SK-N-MC (cell line): ENCODE data around the gene PCK2.

ENCODE experiments used
- DNase-seq: peaks from one replicate; pipeline ENCODE4 v3.0.0-alpha.2; 2011; ENCODE audit warnings: low read depth, low spot score
- H3K27ac ChIP-seq: fragments of 200-600 bp; sonication (generic); 2 replicates; pipeline ENCODE4 v1.5.1; 2016; ENCODE audit warnings: mixed run types
- H3K36me3 ChIP-seq: fragments of 200-600 bp; sonication (generic); 2 replicates; pipeline ENCODE4 v1.6.1; 2017; ENCODE audit warnings: antibody characterized with exemption, low read length, mixed read lengths; ENCODE audit not compliant: insufficient read depth
- H3K4me3 ChIP-seq: fragments of 200-600 bp; sonication (generic); 2 replicates; pipeline ENCODE4 v1.5.1; 2016
- H3K9ac ChIP-seq: fragments of 200-600 bp; sonication (generic); 2 replicates; pipeline ENCODE4 v1.8.0; 2017; ENCODE audit warnings: mixed run types, mixed read lengths; ENCODE audit not compliant: insufficient read length
- H3K9me3 ChIP-seq: fragments of 200-600 bp; sonication (generic); 2 replicates; pipeline ENCODE4 v1.6.1; 2017; ENCODE audit warnings: low read depth, mild to moderate bottlenecking, antibody characterized with exemption, low read length, moderate library complexity, mixed read lengths
- EZH2 ChIP-seq: fragments of 200-600 bp; sonication (generic); IDR thresholded peaks from one replicate; pipeline ENCODE4 v1.6.1; 2017; ENCODE audit warnings: antibody characterized with exemption
- FOXP2 ChIP-seq: optimal IDR thresholded peaks from 2 replicates; pipeline ENCODE3; 2011; ENCODE audit warnings: mild to moderate bottlenecking, moderate library complexity; ENCODE audit not compliant: insufficient read depth; ENCODE audit errors: extremely low read length, control extremely low read depth
- POLR2AphosphoS5 ChIP-seq: IDR thresholded peaks from 2 replicates; pipeline ENCODE4 v1.6.1; 2012; ENCODE audit warnings: mild to moderate bottlenecking, low read depth, low read length, borderline replicate concordance

The PCK2 gene

GRCh38 chr14:24095271-24096068 lies 1.4 kb downstream of the PCK2 start:
- H3K9me3 ChIP-seq = no peaks in the 10 kb centered on the region
- peak overlapping the region; percentile 90 for H3K4me3 ChIP-seq
- H3K36me3 ChIP-seq = peaks cover 30% of the 10 kb centered on the region; the same call in 1 of the 2 replicates
- DNase-seq = no peak
- TF ChIP-seq FOXP2 (no peak), POLR2AphosphoS5 (no peak), EZH2 (no peak)
- H3K27ac ChIP-seq = no peak overlapping the region
- H3K9ac ChIP-seq = peak overlapping the region; percentile 99

GRCh38 chr14:24096545-24097181 lies 2.6 kb downstream of the PCK2 start:
- Histone ChIP-seq H3K27ac (no peak overlapping the region), H3K36me3 (peaks cover 35% of the 10 kb centered on the region; the same call in 1 of the 2 replicates), H3K9me3 (no peaks in the 10 kb centered on the region), H3K9ac (no peak overlapping the region), H3K4me3 (no peak overlapping the region)
- TF ChIP-seq FOXP2 (no peak), POLR2AphosphoS5 (no peak), EZH2 (no peak)
- no peak for DNase-seq

- no peak overlapping the region for H3K27ac ChIP-seq
- H3K9ac ChIP-seq = no peak overlapping the region
- no peak overlapping the region for H3K4me3 ChIP-seq
- no peaks in the 10 kb centered on the region for H3K9me3 ChIP-seq
- no peak for DNase-seq
- peaks cover 48% of the 10 kb centered on the region; the same call in 1 of the 2 replicates for H3K36me3 ChIP-seq
- TF ChIP-seq FOXP2 = no peak
- no peak for TF ChIP-seq EZH2
- no peak for TF ChIP-seq POLR2AphosphoS5
Observed at GRCh38 chr14:24098229-24098926, 4.3 kb downstream of the PCK2 start.

- Histone ChIP-seq H3K36me3 (peaks cover 55% of the 10 kb centered on the region; the same call in 1 of the 2 replicates), H3K9ac (no peak overlapping the region), H3K27ac (no peak overlapping the region), H3K4me3 (no peak overlapping the region), H3K9me3 (no peaks in the 10 kb centered on the region)
- DNase-seq = no peak
- TF ChIP-seq FOXP2 (no peak), EZH2 (no peak), POLR2AphosphoS5 (no peak)
Observed at GRCh38 chr14:24098927-24099813, 5.1 kb downstream of the PCK2 start.

GRCh38 chr14:24100197-24100981 lies 6.3 kb downstream of the PCK2 start:
- H3K36me3 ChIP-seq = peaks cover 55% of the 10 kb centered on the region; the same call in 1 of the 2 replicates
- no peak overlapping the region for H3K9ac ChIP-seq
- no peak overlapping the region for H3K27ac ChIP-seq
- TF ChIP-seq POLR2AphosphoS5 = no peak
- TF ChIP-seq FOXP2 = no peak
- TF ChIP-seq EZH2 = no peak
- DNase-seq = no peak
- no peaks in the 10 kb centered on the region for H3K9me3 ChIP-seq
- H3K4me3 ChIP-seq = no peak overlapping the region

GRCh38 chr14:24100982-24101494 lies 6.9 kb downstream of the PCK2 start:
- Histone ChIP-seq H3K9me3 (no peaks in the 10 kb centered on the region), H3K36me3 (peaks cover 55% of the 10 kb centered on the region; the same call in 1 of the 2 replicates)
- no peak for TF ChIP-seq EZH2
- no peak for TF ChIP-seq FOXP2
- no peak for TF ChIP-seq POLR2AphosphoS5

More at GRCh38 chr14:24100982-24101494, 6.9 kb downstream of the PCK2 start:
- Histone ChIP-seq H3K9ac (no peak overlapping the region), H3K4me3 (no peak overlapping the region), H3K27ac (no peak overlapping the region)
- no peak for DNase-seq
